Measurements from ENCODE around the gene TEX22. TPM values are rescaled to one million over a fixed set of nuclear protein-coding genes. Genes with fewer than 3 reads are reported as not detected.

The TEX22 gene
- polyA plus RNA-seq, 4 donors, result 0.22 to 0.68 TPM; not detected in 2

DNA sequence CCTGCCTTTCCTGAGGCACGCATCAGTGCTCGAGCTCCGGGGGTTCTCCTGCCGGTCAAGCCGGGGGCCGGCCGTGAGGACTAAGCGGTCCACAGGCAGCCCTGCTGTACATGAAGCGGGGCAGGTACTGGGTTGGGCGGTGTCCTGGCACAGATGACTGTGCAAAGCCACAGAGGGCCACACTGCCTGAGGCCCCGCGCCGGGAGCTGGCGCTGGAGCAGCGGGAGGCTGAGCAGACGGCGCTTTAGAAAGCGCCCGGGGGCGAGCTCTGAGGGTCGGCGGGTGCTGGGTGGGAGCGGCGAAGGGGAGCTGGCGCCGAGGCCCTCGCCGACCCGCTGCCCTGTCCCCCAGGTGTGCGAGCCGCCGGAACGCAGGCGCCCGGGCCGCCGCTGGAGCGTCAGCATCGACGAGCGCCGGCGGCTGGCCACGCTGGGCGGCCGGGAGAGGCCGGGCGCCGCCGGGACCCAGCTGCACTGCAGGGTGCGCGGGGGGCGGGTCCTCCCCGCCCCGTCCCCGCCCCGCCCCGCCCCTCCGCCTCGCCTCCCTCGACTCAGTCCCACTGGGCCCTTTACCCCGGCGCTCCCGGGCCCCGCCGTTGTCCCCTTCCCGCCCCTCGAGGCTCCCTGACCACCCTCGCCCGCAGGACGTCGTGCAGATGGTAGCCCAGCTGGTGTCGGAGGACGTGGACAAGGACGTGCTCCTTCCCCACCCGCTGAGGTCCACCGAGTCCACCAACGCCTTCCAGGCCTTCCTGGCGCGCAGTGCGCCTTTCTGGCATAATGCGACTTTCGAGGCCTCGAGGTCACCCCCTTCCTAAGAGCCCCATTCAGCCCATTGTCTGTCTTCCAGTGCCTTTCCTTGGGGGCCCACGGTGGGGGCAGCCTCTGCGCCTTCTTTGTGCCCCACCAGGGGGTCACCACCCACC, 12.9 kb downstream of the TEX22 start:
- no peak for FAIRE-seq

DNA sequence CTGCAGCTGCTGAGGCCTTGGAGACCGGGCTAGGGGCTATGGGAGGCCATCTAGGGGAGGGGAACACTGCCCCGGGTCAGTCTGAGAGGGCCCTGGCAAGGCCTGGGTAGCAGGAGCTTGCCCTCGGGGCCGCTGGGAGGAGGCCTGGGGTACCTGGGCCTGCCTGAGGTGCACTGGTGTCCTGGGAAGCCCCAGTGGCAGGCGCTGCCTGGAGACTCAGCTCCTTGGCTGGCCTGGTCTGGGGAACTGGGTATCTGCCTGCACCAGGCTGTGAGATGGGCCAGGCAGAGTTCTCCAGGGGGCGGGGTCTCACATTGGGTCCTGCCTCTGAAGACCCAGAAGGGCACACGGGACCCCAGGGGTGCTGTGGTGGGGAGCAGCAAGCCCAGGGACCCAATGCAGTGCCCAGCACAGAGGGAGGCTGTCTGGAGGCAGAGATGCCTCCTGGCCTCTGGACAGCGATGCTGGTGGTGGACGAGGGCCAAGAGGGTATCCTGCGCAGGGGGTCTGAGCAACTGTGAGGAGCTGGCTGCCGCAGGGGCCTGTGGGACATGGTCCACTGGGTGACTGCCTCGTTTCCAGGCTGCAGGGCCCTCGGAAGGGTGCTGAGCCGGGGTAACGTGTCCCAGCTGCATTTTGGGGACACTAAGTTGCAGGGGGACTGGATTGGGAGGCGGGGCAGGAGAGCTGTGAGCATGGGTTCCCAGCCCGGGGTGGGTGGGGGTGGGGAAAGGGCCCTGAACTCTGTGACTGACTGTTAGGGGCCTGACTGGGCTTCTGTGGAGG, 13.8 kb downstream of the TEX22 start:
- FAIRE-seq, result no peak
- DNase-seq, result no peak
- Histone ChIP-seq H3K27me3 (ENCODE audit: control insufficient read depth in 3 of 3, insufficient read depth in 3 of 3, low read length in 3 of 3) (peaks cover 0 to 44% (median 0%) of the 10 kb centered on the region in 3 donors), H3K4me3 (ENCODE audit: low read depth in 1 of 3, low read length in 3 of 3) (no peak overlapping the region), H3K4me1 (ENCODE audit: control insufficient read depth in 3 of 3, insufficient read depth in 2 of 3, low read depth in 1 of 3, low read length in 2 of 3) (peaks cover 0 to 21% (median 0%) of the 10 kb centered on the region in 3 donors), H3K27ac (ENCODE audit: low read depth in 1 of 3, low read length in 2 of 3) (no peak overlapping the region), H3K9me3 (ENCODE audit: control insufficient read depth in 2 of 2, insufficient read depth in 1 of 2, low read depth in 1 of 2, low read length in 1 of 2) (no peaks in the 10 kb centered on the region), H3K36me3 (ENCODE audit: control insufficient read depth in 3 of 3, insufficient read depth in 2 of 3, low read depth in 1 of 3, low read length in 3 of 3) (no peaks in the 10 kb centered on the region)
- WGBS, 3 donors, result 64 to 73% (median 69%) methylated on average over 15 to 17 of the region's 17 CpGs

More for the DNA sequence above, 12.9 kb downstream of the TEX22 start:
- 8 to 13% (median 12%) methylated on average over 34 to 85 of the region's 86 CpGs for WGBS, 3 donors
- H3K36me3 ChIP-seq (ENCODE audit: control insufficient read depth in 3 of 3, insufficient read depth in 2 of 3, low read depth in 1 of 3, low read length in 3 of 3), result no peaks in the 10 kb centered on the region
- H3K4me1 ChIP-seq (ENCODE audit: control insufficient read depth in 3 of 3, insufficient read depth in 2 of 3, low read depth in 1 of 3, low read length in 2 of 3), result peaks cover 0 to 21% (median 0%) of the 10 kb centered on the region in 3 donors
- DNase-seq, result peak; percentile 59 to 63
- no peaks in the 10 kb centered on the region for H3K9me3 ChIP-seq (ENCODE audit: control insufficient read depth in 2 of 2, insufficient read depth in 1 of 2, low read depth in 1 of 2, low read length in 1 of 2)
- peak overlapping the region in 1 of 3 donors; percentile 24 for H3K4me3 ChIP-seq (ENCODE audit: low read depth in 1 of 3, low read length in 3 of 3)
- H3K27ac ChIP-seq (ENCODE audit: low read depth in 1 of 3, low read length in 2 of 3), result no peak overlapping the region
- H3K27me3 ChIP-seq (ENCODE audit: control insufficient read depth in 3 of 3, insufficient read depth in 3 of 3, low read length in 3 of 3), result peaks cover 0 to 44% (median 0%) of the 10 kb centered on the region in 3 donors

DNA sequence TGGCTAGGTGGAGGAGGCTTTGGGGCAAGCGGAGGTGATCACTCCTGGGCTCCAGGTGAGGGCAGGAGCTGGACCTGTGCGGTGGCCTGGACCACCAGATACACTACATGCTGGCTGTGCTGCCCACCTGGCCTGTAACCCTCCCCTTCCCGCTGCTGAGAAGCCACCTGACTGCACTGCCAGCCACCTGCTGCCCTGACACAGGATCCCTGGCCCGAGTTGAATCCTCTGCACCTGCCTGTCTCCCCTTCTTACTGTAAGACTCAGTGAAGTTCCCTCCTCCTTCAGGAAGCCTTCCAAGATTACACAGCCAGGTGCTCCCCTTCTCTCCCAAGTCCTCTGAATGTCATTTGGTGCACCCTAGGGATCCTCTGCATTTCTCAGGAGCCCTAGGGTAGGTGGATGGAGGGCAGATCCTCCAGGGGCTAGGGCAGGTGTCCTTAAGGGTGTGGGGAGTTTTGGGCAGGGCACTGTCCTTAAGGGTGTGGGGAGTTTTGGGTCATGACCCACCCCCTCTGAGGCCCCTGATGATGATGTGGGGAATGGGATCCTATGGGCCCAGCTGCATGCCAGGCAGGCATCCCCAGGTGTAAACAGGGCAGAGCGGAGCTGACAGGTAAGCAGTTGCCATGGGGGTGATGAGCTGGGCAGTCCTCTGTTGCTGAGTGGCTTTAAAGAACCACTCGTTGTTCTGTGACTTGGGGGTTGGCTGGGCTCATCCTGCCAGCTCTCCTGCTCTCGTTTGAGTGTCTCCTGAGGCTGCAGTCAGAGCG, 14.6 kb downstream of the TEX22 start:
- no peaks in the 10 kb centered on the region for H3K9me3 ChIP-seq (ENCODE audit: control insufficient read depth in 2 of 2, insufficient read depth in 1 of 2, low read depth in 1 of 2, low read length in 1 of 2)
- H3K36me3 ChIP-seq (ENCODE audit: control insufficient read depth in 3 of 3, insufficient read depth in 2 of 3, low read depth in 1 of 3, low read length in 3 of 3), result no peaks in the 10 kb centered on the region
- peaks cover 0 to 44% (median 0%) of the 10 kb centered on the region in 3 donors for H3K27me3 ChIP-seq (ENCODE audit: control insufficient read depth in 3 of 3, insufficient read depth in 3 of 3, low read length in 3 of 3)
- H3K4me3 ChIP-seq (ENCODE audit: low read depth in 1 of 3, low read length in 3 of 3), result no peak overlapping the region
- DNase-seq (no peak), FAIRE-seq (no peak)
- no peak overlapping the region for H3K27ac ChIP-seq (ENCODE audit: low read depth in 1 of 3, low read length in 2 of 3)
- peaks cover 0 to 23% (median 0%) of the 10 kb centered on the region in 3 donors for H3K4me1 ChIP-seq (ENCODE audit: control insufficient read depth in 3 of 3, insufficient read depth in 2 of 3, low read depth in 1 of 3, low read length in 2 of 3)
- WGBS, 3 donors, result 59 to 78% (median 60%) methylated on average over 5 to 8 of the region's 8 CpGs

DNA sequence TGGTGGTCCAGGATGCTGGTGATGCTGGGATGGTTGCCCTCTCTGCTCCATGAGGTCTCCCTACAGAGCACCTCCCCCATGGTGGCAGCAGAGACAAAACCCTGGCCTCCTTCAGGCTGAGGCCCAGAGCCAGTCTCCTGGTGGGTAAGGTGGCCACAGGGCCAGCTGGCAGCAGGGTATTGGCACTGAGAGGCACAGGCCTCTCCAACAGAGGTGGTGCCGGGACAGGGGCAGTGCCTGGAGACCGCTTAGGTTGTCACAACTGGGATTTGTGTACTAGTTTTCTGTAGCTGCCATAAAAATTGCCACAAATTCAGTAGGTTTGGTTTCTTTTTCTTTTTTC, 15.2 kb downstream of the TEX22 start:
- Histone ChIP-seq H3K27ac (ENCODE audit: low read depth in 1 of 3, low read length in 2 of 3) (no peak overlapping the region), H3K27me3 (ENCODE audit: control insufficient read depth in 3 of 3, insufficient read depth in 3 of 3, low read length in 3 of 3) (peaks cover 0 to 44% (median 0%) of the 10 kb centered on the region in 3 donors), H3K9me3 (ENCODE audit: control insufficient read depth in 2 of 2, insufficient read depth in 1 of 2, low read depth in 1 of 2, low read length in 1 of 2) (no peaks in the 10 kb centered on the region), H3K4me1 (ENCODE audit: control insufficient read depth in 3 of 3, insufficient read depth in 2 of 3, low read depth in 1 of 3, low read length in 2 of 3) (peaks cover 0 to 28% (median 0%) of the 10 kb centered on the region in 3 donors), H3K4me3 (ENCODE audit: low read depth in 1 of 3, low read length in 3 of 3) (no peak overlapping the region), H3K36me3 (ENCODE audit: control insufficient read depth in 3 of 3, insufficient read depth in 2 of 3, low read depth in 1 of 3, low read length in 3 of 3) (no peaks in the 10 kb centered on the region)
- FAIRE-seq (no peak), DNase-seq (no peak)
- WGBS, 3 donors, result 96 to 100% (median 100%) methylated on average over 2 of the region's 2 CpGs

DNA sequence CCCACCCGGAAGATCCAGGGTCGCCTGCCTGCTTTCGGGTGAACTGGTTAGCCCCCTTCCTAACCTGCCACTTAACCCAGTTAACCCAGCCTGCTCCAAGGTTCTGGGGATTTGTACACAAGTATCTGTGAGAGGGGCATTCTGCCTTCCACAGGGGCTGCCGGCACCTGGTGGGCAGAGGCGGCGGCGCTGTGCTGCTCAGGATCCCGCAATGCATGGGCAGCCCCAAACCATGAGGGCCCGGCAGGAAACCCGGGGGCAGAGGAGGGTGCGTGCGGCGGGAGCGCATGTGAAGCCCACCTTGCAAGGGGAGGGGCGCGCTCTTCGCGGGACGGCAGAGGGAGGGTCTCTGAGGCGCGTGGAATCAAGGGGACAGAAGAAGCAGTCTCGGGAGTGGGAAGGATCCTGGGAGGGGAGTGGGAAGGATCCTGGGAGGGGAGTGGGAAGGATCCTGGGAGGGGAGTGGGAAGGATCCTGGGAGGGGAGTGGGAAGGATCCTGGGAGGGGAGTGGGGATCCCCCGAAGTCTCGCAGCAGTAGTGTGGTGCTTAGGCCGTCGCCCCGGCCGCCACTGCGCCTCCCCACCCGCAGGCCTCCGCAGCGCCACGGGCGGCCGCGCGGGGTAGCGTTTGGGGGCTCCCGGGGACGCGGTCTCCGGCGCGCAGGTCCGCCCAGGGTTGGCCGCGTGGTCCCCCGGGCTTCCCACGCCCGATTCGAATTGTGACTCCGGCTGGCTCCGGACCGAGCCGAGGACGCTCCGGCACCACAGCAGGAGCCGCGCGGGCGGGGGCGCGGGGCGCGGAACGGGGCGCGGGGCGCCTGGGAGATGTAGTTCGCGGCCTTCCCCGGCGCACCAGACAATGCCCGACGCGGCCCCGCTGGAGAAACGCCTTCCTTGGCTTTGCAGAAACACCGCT, 16.4 kb downstream of the TEX22 start:
- Histone ChIP-seq H3K27me3 (ENCODE audit: control insufficient read depth in 3 of 3, insufficient read depth in 3 of 3, low read length in 3 of 3) (peaks cover 0 to 40% (median 0%) of the 10 kb centered on the region in 3 donors), H3K36me3 (ENCODE audit: control insufficient read depth in 3 of 3, insufficient read depth in 2 of 3, low read depth in 1 of 3, low read length in 3 of 3) (no peaks in the 10 kb centered on the region), H3K4me3 (ENCODE audit: low read depth in 1 of 3, low read length in 3 of 3) (peak overlapping the region in 2 of 3 donors; percentile 25 to 49), H3K4me1 (ENCODE audit: control insufficient read depth in 3 of 3, insufficient read depth in 2 of 3, low read depth in 1 of 3, low read length in 2 of 3) (peaks cover 0 to 32% (median 0%) of the 10 kb centered on the region in 3 donors), H3K9me3 (ENCODE audit: control insufficient read depth in 2 of 2, insufficient read depth in 1 of 2, low read depth in 1 of 2, low read length in 1 of 2) (no peaks in the 10 kb centered on the region), H3K27ac (ENCODE audit: low read depth in 1 of 3, low read length in 2 of 3) (no peak overlapping the region)
- DNase-seq (peak; percentile 48 to 86), FAIRE-seq (no peak)
- 10 to 20% (median 17%) methylated on average over 50 to 79 of the region's 79 CpGs for WGBS, 3 donors

DNA sequence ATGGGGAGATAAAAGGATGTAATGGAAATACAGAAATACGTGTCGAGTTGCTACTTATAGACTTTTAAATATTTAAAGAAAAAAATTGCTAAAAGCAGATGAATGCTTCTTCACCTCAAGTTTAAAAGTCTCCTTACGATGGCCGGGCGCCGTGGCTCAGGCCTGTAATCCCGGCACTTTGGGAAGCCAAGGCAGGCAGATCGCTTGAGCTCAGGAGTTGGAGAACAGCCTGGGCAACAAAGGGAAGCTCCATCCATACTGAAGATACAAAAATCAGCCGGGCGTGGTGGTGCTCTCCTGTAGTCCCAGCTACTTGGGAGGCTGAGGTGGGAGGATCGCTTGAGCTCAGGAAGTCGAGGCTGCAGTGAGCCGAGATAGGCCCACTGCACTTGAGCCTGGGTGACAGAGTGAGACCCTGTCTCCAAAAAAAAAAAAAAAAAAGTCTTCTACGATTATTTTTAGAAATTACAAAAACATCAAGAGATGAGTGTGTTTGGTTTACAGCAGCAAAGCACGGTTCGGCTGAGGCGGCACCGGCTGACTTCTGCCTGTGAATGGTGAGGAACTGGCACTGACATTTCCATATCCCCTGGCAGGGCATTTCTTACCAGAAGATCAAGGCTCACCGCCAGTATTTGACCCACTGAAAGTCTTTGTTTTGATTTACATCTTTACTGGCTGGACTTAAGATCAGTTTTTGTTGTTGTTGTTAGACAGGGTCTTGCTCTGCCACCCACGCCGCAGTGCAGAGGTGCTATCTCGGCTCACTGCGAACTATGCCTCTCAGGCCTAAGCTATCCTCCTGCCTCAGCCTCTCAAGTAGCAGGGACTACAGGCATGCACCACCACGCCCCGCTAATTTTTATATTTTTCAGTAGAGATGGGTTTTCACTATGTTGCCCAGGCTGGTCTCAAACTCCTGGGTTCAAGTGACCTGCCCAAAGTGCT, 17.4 kb downstream of the TEX22 start:
- Histone ChIP-seq H3K27ac (ENCODE audit: low read depth in 1 of 3, low read length in 2 of 3) (no peak overlapping the region), H3K4me1 (ENCODE audit: control insufficient read depth in 3 of 3, insufficient read depth in 2 of 3, low read depth in 1 of 3, low read length in 2 of 3) (peaks cover 0 to 34% (median 0%) of the 10 kb centered on the region in 3 donors), H3K4me3 (ENCODE audit: low read depth in 1 of 3, low read length in 3 of 3) (peak overlapping the region in 1 of 3 donors; percentile 25), H3K9me3 (ENCODE audit: control insufficient read depth in 2 of 2, insufficient read depth in 1 of 2, low read depth in 1 of 2, low read length in 1 of 2) (no peaks in the 10 kb centered on the region), H3K36me3 (ENCODE audit: control insufficient read depth in 3 of 3, insufficient read depth in 2 of 3, low read depth in 1 of 3, low read length in 3 of 3) (no peaks in the 10 kb centered on the region), H3K27me3 (ENCODE audit: control insufficient read depth in 3 of 3, insufficient read depth in 3 of 3, low read length in 3 of 3) (peaks cover 0 to 31% (median 0%) of the 10 kb centered on the region in 3 donors)
- no peak for FAIRE-seq
- DNase-seq, result no peak
- WGBS, 3 donors, result 91 to 94% (median 93%) methylated on average over 25 of the region's 25 CpGs

DNA sequence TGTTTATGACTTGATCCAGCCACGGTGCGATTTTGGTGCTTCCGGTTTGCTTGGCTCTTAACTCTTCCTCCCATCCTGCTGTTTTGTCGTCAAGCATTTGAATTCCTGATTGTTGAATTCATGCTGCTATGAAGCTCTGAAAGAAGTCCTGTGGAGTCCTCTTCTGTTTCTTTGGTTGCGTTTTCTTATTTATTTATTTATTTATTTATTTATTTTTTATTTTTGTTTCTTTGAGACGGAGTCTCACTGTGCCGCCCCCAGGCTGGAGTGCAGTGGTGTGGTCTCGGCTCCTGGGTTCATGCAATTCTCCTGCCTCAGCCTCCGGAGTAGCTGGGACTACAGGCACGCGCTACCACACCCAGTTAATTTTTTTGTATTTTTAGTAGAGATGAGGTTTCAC, 18.3 kb downstream of the TEX22 start:
- H3K4me1 ChIP-seq (ENCODE audit: control insufficient read depth in 3 of 3, insufficient read depth in 2 of 3, low read depth in 1 of 3, low read length in 2 of 3), result peaks cover 0 to 34% (median 0%) of the 10 kb centered on the region in 3 donors
- no peaks in the 10 kb centered on the region for H3K9me3 ChIP-seq (ENCODE audit: control insufficient read depth in 2 of 2, insufficient read depth in 1 of 2, low read depth in 1 of 2, low read length in 1 of 2)
- no peak for DNase-seq
- peaks cover 0 to 6% (median 0%) of the 10 kb centered on the region in 3 donors for H3K36me3 ChIP-seq (ENCODE audit: control insufficient read depth in 3 of 3, insufficient read depth in 2 of 3, low read depth in 1 of 3, low read length in 3 of 3)
- WGBS, 3 donors, result 75 to 89% (median 84%) methylated on average over 11 of the region's 11 CpGs
- no peak for FAIRE-seq
- H3K4me3 ChIP-seq (ENCODE audit: low read depth in 1 of 3, low read length in 3 of 3), result no peak overlapping the region
- H3K27ac ChIP-seq (ENCODE audit: low read depth in 1 of 3, low read length in 2 of 3), result no peak overlapping the region
- peaks cover 0 to 24% (median 0%) of the 10 kb centered on the region in 3 donors for H3K27me3 ChIP-seq (ENCODE audit: control insufficient read depth in 3 of 3, insufficient read depth in 3 of 3, low read length in 3 of 3)

All from small intestine (tissue), 7 donors.